Hindlimb muscle (tissue), 1 donor: ENCODE data around the gene DCT. TPM values are rescaled to one million over a fixed set of nuclear protein-coding genes. Genes with fewer than 3 reads are reported as not detected.

ENCODE experiments used
- DNase-seq: peaks from one replicate; pipeline ENCODE4 v3.0.0-alpha.2; 2013
- polyA plus RNA-seq: library from polyadenylated mRNA; unstranded; fragments of 120-200 nt; gene quantifications from one replicate; pipeline ENCODE4 v1.2.1, GENCODE V29; 2013; ENCODE audit not compliant: insufficient read length

DCT gene
- polyA plus RNA-seq, 1 donor = 0.74 TPM

DNA sequence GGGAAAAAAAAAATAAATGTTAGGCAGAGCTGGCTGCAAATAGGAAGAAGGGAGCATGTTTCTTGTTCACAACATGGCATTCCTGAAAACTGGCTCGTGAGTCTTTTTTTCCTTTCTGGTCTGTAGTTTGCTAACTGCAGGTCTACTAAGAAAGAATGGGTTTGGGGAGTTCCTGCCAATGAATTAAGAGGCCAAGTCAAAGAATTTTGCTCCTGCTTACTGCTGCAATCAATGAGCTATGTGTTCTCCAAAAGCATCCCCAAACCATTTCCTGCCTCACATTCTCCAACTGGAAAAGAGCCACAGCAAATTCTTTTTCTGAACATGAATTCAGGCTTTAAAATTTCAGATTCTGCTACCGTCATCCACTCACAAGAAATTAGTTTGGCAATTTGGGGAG is 88.6 kb downstream of the DCT start:
- no peak for DNase-seq

DNA sequence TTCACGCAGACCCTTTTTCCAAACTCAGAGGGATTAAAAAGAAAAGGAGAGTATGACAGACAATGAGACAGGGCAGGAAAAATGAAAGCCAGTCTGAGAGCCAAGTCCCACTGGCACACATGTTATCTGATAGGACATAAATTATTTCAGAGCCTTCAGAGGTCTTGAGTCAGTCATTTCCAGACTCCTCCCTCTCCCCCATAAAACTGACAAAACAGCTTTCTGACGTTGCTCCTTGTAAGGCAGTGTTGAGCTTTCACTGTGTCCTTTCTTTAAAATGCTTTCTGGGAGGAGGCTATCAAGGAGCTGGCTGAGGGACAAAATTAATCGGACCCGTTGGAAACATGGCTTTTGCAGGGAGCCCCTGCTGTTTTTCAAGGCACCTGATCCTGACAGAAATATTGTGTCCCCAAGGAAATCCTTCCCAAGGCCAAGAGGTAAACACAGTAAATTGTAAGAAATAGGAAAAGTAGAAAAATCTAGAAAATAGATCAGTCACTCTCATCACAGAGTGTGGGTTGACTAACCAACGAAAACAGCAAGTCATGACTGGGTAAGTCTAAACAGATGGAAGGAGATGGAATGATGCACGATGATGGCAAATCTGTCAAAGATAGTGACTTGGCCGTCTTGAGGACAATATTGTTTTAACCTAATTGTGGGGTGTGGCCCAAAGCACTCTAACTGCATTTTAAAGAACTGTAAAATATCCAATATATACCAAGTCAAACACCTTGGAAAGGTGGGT is 89.7 kb downstream of the DCT start:
- no peak for DNase-seq

DNA sequence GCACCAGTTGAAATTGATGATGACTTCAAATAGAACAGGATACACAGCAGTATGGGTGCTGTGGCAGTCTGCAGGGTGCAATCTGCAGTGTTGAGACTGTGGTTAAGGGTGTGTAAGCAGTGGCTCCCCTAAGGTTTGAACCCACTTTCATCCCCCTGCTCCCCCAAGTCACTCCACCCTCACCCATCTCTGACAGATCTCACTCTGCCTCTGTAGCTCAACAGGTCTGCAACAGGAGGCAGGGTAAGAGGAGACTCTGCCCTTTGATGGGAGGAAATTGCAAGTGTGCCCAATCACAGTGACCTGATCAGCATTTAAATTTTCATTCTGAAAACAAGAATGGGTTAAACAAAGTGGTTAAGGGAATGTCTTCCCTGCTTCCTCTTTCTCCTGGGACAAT is 92.4 kb downstream of the DCT start:
- DNase-seq = no peak

Other genes with a start within 250 kb of the DCT start
- gene TGDS, start 116.5 kb upstream of the DCT start, polyA plus RNA-seq = 8.9 TPM
- gene GPR180, start 122.2 kb upstream of the DCT start, polyA plus RNA-seq = 5.7 TPM
- gene SOX21, start 232.9 kb upstream of the DCT start, polyA plus RNA-seq = 0.27 TPM